GM04503 (cell line): Measurements from ENCODE around the gene SMPD2.

Experiments used
- DNase-seq: peaks from one replicate; pipeline ENCODE4 v3.0.0-alpha.2; 2012; ENCODE audit warnings: low read depth

Gene SMPD2

GRCh38 chr6:109486068-109486467, 45.5 kb downstream of the SMPD2 start:
- no peak for DNase-seq

- DNase-seq: no peak
Observed at GRCh38 chr6:109488001-109488400, 47.5 kb downstream of the SMPD2 start.

DNA sequence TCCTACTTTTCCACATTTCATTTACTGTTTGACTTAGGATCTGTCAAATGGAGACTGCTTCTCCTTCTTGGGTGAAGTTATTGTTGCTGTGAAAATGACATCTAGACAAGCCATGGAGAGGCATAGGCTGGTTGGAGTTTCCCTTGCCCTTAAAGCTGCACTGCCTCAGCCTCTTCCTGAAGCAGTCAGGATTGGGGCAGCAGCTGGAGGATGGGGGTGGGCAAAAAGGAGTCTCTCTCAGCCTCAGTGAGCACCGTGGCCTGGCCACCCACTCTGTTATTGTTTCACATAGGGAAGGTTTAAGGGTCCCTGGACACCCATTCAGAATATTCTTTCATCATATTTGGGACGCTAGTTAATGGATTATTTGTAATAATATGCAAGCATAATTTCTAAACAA, 50.2 kb downstream of the SMPD2 start:
- no peak for DNase-seq

- no peak for DNase-seq
Observed at GRCh38 chr6:109491207-109491938, 50.8 kb downstream of the SMPD2 start.
